Gastrocnemius medialis (tissue), 4 donors: ENCODE data around the gene ENTHD1. TPM values are rescaled to one million over a fixed set of nuclear protein-coding genes. Genes with fewer than 3 reads are reported as not detected.

Experiments
- ATAC-seq, 2 donors: fragments of 150-250 bp; one replicate each; pipeline ENCODE4 v1.9.1; 2016
- DNase-seq, 2 donors: peaks; one replicate each; pipeline ENCODE4 v3.0.0-alpha.2; 2019
- H3K27ac ChIP-seq, 4 donors: fragments of 200-600 bp; sonication (generic); 1 replicate in 1 of 4; 2 replicates in 3 of 4; pipeline ENCODE4 v1.5.1; 2016 to 2018; ENCODE audit warnings: mild to moderate bottlenecking in 2 of 4, moderate library complexity in 1 of 4
- H3K27me3 ChIP-seq, 3 donors: fragments of 200-600 bp; sonication (generic) in 2 of 3; 1 replicate in 1 of 3; 2 replicates in 2 of 3; pipeline versions ENCODE4 v1.5.1 to v1.6.0; 2016 to 2019; ENCODE audit warnings: mild to moderate bottlenecking in 1 of 3, moderate library complexity in 1 of 3
- H3K36me3 ChIP-seq, 2 donors: fragments of 200-600 bp; sonication (generic) in 1 of 2; one replicate each; pipeline ENCODE4 v1.5.1; 2017 to 2018
- H3K4me1 ChIP-seq, 2 donors: fragments of 200-600 bp; sonication (generic) in 1 of 2; one replicate each; pipeline ENCODE4 v1.5.1; 2016 to 2017; ENCODE audit warnings: mild to moderate bottlenecking in 2 of 2
- H3K4me3 ChIP-seq, 4 donors: fragments of 200-600 bp; sonication (generic) in 3 of 4; 1 replicate in 1 of 4; 2 replicates in 3 of 4; pipeline ENCODE4 v1.5.1; 2016 to 2019; ENCODE audit warnings: mild to moderate bottlenecking in 2 of 4
- H3K9me3 ChIP-seq, 3 donors: fragments of 200-600 bp; sonication (generic) in 2 of 3; 1 replicate in 1 of 3; 2 replicates in 2 of 3; pipeline ENCODE4 v1.5.1; 2016 to 2019
- POLR2A ChIP-seq, 2 donors: fragments of 450-650 bp; IDR thresholded peaks; one replicate each; pipeline ENCODE4 v1.6.1; 2017; ENCODE audit warnings: antibody characterized with exemption in 2 of 2, mild to moderate bottlenecking in 2 of 2, moderate library complexity in 2 of 2
- in situ Hi-C, 4 donors: fragments of 200-750 bp; cut with MboI; loops; one replicate each; pipeline versions ENCODE4 v1.15.0 to v1.8.0; 2017; ENCODE audit warnings: low sequenced_read_pairs in 4 of 4
- intact Hi-C: fragments of 100-400 bp; cut with DNase I; formaldehyde crosslinking; loops from one replicate; pipeline ENCODE4 v1.15.1; 2023; ENCODE audit warnings: low total_unique reads
- total RNA-seq, 4 donors: library from RNA; depleted of rRNA; stranded (reverse); fragments of >200 nt; gene quantifications; one replicate each; pipeline versions ENCODE4 v1.1.0 to v1.2.3, GENCODE V29; 2016
- TF ChIP-seq, protein P1 (sequence below), 5 experiments: fragments of 450-650 bp in 3 of 5; fragments of 200-600 bp in 2 of 5; sonication (generic) in 2 of 5; IDR thresholded peaks in 4 of 5; conservative IDR thresholded peaks in 1 of 5; 1 replicate in 4 of 5; 2 replicates in 1 of 5; pipeline ENCODE4 v1.5.1; 2016 to 2019; ENCODE audit warnings: antibody characterized with exemption in 5 of 5, mild to moderate bottlenecking in 3 of 5, moderate library complexity in 3 of 5

The ENTHD1 gene
- total RNA-seq, 4 donors from 2014 or later: not detected

DNA sequence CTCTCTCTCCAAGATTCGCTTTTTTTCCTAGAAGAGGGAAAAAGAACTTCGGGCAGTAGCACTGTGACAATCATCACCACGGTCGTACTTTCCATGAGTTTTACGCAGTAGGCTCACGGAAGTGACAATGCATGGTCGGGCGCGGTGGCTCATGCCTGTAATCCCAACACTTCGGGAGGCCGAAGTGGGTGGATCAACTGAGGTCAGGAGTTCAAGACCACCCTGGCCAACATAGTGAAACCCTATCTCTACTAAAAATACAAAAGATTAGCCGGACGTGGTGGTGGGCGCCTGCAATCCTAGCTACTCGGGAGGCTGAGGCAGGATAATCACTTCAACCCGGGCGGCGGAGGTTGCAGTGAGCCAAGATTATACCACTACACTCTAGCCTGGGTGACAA lies 30.7 kb upstream of the ENTHD1 start:
- no peak overlapping the region for H3K27ac ChIP-seq
- no peaks in the 10 kb centered on the region for H3K9me3 ChIP-seq
- intact Hi-C loops (no loop called here), in situ Hi-C loops (no loop called here)
- no peaks in the 10 kb centered on the region for H3K36me3 ChIP-seq
- DNase-seq (no peak), ATAC-seq (no peak)
- H3K4me3 ChIP-seq: no peak overlapping the region
- TF ChIP-seq POLR2A (IDR thresholded peaks at IDR 0.05): no peak
- H3K27me3 ChIP-seq: peaks cover 24 to 44% (median 33%) of the 10 kb centered on the region in 3 donors
- H3K4me1 ChIP-seq: no peaks in the 10 kb centered on the region

- H3K27ac ChIP-seq: no peak overlapping the region
- H3K4me1 ChIP-seq: no peaks in the 10 kb centered on the region
- H3K4me3 ChIP-seq: no peak overlapping the region
- no peaks in the 10 kb centered on the region for H3K36me3 ChIP-seq
- ATAC-seq (no peak), DNase-seq (no peak)
- in situ Hi-C loops (no loop called here), intact Hi-C loops (no loop called here)
- TF ChIP-seq, protein P1, sequence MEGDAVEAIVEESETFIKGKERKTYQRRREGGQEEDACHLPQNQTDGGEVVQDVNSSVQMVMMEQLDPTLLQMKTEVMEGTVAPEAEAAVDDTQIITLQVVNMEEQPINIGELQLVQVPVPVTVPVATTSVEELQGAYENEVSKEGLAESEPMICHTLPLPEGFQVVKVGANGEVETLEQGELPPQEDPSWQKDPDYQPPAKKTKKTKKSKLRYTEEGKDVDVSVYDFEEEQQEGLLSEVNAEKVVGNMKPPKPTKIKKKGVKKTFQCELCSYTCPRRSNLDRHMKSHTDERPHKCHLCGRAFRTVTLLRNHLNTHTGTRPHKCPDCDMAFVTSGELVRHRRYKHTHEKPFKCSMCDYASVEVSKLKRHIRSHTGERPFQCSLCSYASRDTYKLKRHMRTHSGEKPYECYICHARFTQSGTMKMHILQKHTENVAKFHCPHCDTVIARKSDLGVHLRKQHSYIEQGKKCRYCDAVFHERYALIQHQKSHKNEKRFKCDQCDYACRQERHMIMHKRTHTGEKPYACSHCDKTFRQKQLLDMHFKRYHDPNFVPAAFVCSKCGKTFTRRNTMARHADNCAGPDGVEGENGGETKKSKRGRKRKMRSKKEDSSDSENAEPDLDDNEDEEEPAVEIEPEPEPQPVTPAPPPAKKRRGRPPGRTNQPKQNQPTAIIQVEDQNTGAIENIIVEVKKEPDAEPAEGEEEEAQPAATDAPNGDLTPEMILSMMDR (IDR thresholded peaks at IDR 0.05 in 4 of 5, conservative IDR thresholded peaks at IDR 0.05 in 1 of 5): no peak
- TF ChIP-seq POLR2A (IDR thresholded peaks at IDR 0.05): no peak
- no peaks in the 10 kb centered on the region for H3K9me3 ChIP-seq
- H3K27me3 ChIP-seq: peaks cover 24 to 38% (median 30%) of the 10 kb centered on the region in 3 donors
Observed at GRCh38 chr22:39923696-39924095, 30.1 kb upstream of the ENTHD1 start.

DNA sequence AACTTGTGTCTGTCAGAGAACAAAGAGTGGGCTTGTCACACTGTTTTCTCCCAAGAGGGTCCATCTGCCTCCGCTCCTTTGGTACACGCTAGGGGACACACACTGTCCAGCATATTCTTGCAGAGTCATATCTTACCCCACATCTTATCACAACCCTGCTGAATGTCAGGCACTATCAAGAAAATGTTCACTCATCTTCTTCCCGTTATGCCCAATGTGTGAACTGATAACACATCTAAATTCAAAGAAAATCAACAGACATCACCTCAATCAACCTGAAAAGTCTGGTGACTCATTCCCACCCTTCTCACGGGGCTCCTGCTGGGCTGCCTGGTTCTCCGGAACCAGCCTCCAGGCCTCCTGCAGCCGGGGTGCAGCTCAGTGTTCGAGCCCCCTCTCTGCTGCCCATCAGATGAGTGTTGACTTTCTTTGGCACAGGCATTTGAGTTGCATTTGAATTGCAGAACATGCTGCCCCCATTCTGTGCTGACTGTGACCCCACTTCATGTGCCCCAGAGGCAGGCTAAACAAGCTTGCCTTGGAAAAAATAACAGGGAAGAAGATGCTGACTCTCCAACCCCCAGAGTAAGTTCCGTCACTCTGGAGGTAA lies 26.7 kb upstream of the ENTHD1 start:
- TF ChIP-seq, protein P1 (IDR thresholded peaks at IDR 0.05 in 4 of 5, conservative IDR thresholded peaks at IDR 0.05 in 1 of 5): no peak
- TF ChIP-seq POLR2A (IDR thresholded peaks at IDR 0.05): no peak

DNA sequence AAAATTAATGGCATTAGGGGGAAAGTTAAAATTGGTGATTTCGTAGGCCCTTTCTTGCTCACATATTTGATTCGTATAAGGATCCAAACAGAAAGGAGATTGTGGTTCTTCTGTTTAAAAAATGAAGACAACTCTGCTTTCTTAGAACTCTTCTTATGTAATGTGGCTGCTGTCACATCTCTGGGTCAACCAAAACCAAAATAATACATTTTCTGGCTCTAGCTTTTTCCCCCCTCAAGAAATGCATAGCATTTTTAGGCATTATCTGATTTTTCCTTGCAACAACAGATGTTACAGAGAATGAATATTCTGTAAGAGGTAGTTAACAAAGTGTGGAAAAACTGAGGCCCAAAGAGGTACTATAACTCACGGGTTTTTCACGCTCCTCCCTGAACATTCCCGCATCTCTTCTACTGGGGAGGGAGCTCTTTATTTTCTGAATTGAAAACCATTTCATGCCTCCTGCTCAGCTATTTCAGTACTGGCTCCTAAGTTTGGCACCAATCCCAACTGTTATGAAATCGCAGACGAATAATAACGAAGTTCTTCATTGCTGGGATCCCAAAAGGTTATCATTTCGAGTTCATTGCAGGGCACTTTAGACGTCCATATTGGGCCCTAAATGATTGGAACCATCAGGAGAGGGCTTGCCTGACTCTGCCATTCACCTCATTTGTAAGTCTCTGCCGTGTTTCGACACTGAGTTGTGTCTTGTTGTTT lies 24.4 kb upstream of the ENTHD1 start:
- DNase-seq (no peak), ATAC-seq (no peak)
- no peaks in the 10 kb centered on the region for H3K9me3 ChIP-seq
- H3K4me3 ChIP-seq: no peak overlapping the region
- no peak for TF ChIP-seq POLR2A (IDR thresholded peaks at IDR 0.05)
- TF ChIP-seq, protein P1 (IDR thresholded peaks at IDR 0.05 in 4 of 5, conservative IDR thresholded peaks at IDR 0.05 in 1 of 5): no peak
- H3K4me1 ChIP-seq: no peaks in the 10 kb centered on the region
- peaks cover 0 to 19% (median 18%) of the 10 kb centered on the region in 3 donors for H3K27me3 ChIP-seq
- no peaks in the 10 kb centered on the region for H3K36me3 ChIP-seq
- intact Hi-C loops (no loop called here), in situ Hi-C loops (no loop called here)
- no peak overlapping the region for H3K27ac ChIP-seq

More for the DNA sequence above, 26.7 kb upstream of the ENTHD1 start:
- in situ Hi-C loops (no loop called here), intact Hi-C loops (no loop called here)
- H3K36me3 ChIP-seq: no peaks in the 10 kb centered on the region
- ATAC-seq (no peak), DNase-seq (no peak)
- no peaks in the 10 kb centered on the region for H3K4me1 ChIP-seq
- H3K4me3 ChIP-seq: no peak overlapping the region
- H3K27ac ChIP-seq: no peak overlapping the region
- H3K9me3 ChIP-seq: no peaks in the 10 kb centered on the region
- H3K27me3 ChIP-seq: peaks cover 9 to 23% (median 15%) of the 10 kb centered on the region in 3 donors

- H3K36me3 ChIP-seq: no peaks in the 10 kb centered on the region
- in situ Hi-C loops (no loop called here), intact Hi-C loops (no loop called here)
- no peak overlapping the region for H3K27ac ChIP-seq
- no peak for TF ChIP-seq POLR2A (IDR thresholded peaks at IDR 0.05)
- TF ChIP-seq, protein P1 (IDR thresholded peaks at IDR 0.05 in 4 of 5, conservative IDR thresholded peaks at IDR 0.05 in 1 of 5): no peak
- H3K4me3 ChIP-seq: no peak overlapping the region
- peaks cover 1 to 22% (median 19%) of the 10 kb centered on the region in 3 donors for H3K27me3 ChIP-seq
- no peak for ATAC-seq
- no peaks in the 10 kb centered on the region for H3K9me3 ChIP-seq
- no peaks in the 10 kb centered on the region for H3K4me1 ChIP-seq
- no peak for DNase-seq
Observed at GRCh38 chr22:39917197-39917643, 23.7 kb upstream of the ENTHD1 start.
